ENCODE results near the gene PPP2R5A.

The PPP2R5A gene

GRCh38 chr1:212401042-212401441, 115.8 kb downstream of the PPP2R5A start:
- in situ Hi-C loops (cut with MboI; ENCODE audit: low sequenced_read_pairs), result no loop called here

DNA sequence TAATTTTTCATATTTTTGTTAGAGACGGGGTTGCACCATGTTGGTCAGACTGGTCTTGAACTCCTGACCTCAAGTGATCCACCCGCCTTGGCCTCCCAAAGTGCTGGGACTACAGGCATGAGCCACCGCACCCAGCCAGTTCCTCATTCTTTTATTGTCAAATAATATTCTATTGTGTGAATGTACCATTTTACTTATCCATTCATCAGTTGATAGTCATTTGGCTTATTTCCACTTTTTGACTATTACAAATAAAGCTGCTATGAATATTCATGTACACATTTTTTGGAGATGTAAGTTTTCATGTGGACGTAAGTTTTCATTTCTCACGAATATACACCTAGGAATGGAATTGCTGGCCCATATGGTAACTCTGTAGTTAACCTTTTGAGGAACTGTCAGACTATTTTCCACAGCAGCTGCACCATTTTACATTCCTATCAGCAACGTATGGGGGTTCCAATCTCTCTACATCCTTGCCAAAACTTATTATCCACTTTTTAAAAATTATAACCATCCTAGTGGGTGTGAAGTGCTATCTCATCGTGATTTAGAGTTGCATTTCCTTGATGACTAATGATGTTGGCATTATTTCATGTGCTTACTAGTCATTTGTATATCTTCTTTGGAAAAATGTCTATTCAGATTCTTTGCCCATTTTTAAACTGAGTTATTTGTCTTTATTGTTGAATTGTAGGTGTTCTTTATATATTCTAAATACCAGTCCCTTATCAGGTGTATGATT, 116.8 kb downstream of the PPP2R5A start:
- in situ Hi-C loops (cut with MboI; ENCODE audit: low sequenced_read_pairs), result no loop called here

DNA sequence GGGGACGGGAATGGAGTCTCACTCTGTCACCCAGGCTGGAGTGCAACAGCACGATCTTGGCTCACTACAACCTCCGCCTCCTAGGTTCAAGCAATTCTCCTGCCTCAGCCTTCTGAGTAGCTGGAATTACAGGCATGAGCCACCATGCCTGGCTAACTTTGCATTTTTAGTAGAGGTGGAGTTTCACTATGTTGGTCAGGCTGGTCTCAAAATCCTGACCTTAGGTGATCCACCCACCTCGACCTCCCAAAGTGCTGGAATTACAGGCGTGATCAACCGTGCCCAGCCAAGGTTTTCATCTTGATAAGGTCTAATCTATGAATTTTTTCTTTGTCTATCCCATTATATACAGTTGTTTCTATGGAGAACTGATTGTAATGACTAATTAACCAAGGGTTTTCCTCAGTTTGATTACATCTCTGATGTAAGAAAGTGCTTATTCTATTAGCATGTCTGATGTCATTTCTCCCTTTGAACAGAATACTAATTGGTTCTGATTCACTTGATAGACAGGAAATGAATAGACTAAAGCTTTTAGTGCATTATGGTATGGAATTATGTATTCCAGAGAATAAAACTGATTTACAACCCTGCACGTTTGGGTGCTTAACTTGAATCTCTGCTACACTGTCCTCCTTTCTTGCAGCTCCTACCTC, 117.6 kb downstream of the PPP2R5A start:
- in situ Hi-C loops (cut with MboI; ENCODE audit: low sequenced_read_pairs), result no loop called here

- in situ Hi-C loops (cut with MboI; ENCODE audit: low sequenced_read_pairs), result no loop called here
These were observed 125.1 kb downstream of the PPP2R5A start for GRCh38 chr1:212410231-212410820.
